ENCODE results near the gene LDHAL6A.

The LDHAL6A gene

DNA sequence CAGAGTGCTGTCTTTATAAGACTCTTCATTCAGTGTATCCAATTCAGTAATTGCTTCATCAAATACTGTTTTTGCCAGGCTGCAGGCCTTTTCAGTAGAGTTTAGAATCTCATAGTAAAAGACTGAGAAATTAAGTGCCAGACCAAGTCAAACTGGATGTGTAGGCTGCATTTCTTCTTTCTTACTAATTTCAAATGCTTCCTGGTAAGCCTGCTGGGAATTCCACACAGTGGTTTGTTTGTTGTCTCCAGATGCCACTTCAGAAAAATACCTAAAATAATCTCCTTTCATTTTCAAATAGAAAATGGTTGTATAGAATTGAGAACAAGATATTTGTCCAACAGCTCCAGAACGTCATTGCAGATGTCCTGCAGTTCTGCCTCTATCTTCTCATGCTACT is 34.7 kb downstream of the LDHAL6A start:
- DNase-seq, result no peak
- intact Hi-C loops (cut with DNase I), result no loop called here

DNA sequence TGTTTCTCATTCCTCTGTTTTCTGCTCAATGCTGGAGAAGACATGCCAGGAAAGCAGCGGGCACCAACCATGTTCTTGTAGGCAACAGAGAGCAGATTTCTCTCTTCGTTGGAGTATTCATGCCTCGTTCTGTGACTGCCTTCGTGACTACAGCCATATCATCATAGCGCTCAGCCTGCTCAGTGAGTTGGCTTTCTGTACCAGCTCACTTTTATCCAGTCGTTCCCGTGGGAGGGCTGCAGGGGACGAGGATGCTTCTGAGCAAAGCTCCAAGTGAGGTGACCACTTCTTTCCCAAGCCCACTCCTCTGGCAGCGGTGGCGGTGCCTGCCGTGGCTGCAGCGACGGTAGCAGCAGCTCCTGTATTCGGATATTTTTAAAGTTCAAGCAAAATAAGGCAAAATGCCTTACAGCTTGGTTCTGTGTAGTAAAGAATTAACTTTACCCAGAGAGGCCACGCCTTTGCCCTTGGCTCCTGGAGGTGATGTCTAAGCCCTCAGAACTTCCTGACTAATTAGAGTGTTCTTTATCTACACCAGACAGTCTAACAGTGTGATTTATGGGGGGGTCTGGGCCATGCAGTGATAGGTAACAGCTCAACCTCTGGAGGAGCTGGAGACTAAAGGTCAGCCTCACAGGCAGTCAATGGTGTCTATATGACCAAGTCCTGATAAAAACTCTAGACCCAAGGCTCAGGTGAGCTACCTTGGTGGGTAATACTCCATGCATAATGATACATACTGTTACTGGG is 35.3 kb downstream of the LDHAL6A start:
- peak in 5 of 10 donors; percentile 13 to 85 (median 39) for DNase-seq
- intact Hi-C loops (cut with DNase I), result no loop called here

DNA sequence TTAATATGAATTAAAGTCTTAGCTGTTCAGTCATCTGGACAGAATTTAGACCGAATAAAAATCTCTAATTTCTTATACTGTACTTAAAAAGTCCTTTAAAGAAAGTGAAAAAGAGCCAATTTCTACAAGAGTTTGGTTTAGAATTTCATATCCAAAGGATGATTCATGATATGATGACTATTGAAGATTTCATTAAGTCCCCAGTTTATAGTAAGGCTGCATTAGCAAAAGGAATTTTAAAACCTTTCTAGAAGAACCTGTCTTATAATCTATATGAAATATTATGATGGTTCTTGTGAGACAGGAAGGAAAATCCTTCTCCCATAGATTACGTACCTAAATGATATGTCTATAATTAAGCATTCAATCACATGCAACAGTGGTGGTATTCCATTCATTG is 36.3 kb downstream of the LDHAL6A start:
- intact Hi-C loops (cut with DNase I), result no loop called here
- DNase-seq, result no peak

DNA sequence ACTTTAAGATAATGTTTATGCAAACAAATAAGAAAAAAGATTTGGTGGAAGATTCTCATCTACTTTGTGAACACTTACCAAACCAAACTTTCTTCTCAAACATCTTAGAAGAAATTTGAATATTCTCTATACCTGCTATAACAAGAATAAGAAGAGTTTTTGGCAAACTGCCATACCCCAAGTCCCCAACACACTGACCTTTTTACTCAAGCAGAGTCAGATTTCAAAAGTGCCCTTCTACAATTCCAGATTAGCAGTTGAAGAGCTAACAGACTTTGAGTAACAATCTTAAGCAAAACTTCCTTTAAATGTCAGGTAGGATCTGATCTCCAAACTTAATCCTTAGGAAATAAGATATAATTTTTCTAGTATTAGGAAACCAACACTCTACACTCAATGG is 37.2 kb downstream of the LDHAL6A start:
- intact Hi-C loops (cut with DNase I), result no loop called here
- no peak for DNase-seq

DNA sequence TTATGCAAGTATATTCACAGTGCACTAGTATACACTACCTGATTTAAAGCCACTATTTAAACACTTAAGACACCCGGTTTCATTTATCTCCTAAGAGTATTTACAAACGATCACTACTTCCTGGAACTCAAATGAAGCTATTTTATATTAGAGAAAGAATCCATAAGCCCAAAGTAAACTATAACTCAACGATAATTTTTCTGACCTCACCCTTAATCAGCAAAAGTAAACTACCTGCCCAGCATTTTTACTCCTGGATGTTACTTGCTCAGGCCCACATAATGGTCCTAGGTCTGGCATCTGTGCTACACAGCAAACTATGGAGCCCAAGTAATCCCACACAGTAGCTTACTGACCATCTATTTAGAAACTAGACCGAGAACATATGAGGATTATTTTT is 37.7 kb downstream of the LDHAL6A start:
- DNase-seq, result no peak
- intact Hi-C loops (cut with DNase I), result no loop called here

DNA sequence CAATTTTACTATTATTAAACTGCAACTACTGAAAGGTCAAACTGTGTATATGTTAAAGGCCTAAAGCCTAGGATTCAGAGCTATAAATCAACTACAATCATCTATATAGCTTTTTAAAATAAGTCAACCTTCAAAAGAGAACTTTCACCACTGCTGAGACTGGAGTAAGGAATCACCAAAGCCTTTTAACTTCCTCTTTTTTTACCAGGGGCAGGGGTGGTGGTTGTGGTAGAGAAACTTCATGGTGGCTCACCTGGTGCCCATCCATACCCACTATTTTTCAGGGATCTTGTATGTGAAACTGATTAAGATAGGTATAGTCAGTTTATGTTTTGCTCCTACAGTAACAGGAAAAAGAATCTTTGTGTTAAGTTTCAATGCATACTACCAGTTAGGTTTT is 39.6 kb downstream of the LDHAL6A start:
- intact Hi-C loops (cut with DNase I), result no loop called here
- DNase-seq, result no peak

DNA sequence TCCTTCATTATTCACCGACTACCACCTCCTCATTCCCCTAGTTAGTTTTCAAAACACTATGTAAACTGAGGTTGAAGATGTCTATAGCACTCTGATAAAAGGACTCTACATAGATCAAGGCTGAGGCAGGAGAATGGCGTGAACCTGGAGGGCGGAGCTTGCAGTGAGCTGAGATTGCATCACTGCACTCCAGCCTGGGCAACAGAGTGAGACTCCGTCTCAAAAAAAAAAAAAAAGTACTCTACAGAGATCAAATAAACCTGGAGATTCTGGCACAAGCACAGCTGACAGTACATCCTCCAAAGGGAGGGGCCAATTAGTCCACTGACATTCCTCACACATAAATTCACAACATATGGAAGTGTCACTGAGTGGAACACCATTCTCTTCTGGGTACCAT is 40.0 kb downstream of the LDHAL6A start:
- DNase-seq, result no peak
- intact Hi-C loops (cut with DNase I), result no loop called here

DNA sequence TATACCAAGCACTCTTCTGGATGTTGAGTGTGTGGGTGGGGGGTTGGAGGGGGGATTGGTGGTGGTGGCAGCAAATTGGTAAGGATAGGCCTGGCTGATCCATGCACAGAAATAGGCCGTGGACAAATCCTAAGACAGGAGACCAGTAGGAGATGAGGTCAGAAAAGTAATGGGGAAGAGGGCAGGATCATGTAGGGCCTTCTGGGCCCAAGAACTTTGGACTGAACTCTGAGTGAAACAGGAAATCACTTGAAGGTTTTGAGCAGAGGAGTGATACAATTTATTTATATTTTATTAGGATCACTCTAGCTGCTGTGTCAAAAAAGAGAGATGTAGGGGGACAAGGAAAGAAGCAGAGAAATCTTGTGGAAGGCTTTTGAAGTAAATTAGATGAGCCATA is 42.4 kb downstream of the LDHAL6A start:
- DNase-seq, result no peak
- intact Hi-C loops (cut with DNase I), result no loop called here

DNA sequence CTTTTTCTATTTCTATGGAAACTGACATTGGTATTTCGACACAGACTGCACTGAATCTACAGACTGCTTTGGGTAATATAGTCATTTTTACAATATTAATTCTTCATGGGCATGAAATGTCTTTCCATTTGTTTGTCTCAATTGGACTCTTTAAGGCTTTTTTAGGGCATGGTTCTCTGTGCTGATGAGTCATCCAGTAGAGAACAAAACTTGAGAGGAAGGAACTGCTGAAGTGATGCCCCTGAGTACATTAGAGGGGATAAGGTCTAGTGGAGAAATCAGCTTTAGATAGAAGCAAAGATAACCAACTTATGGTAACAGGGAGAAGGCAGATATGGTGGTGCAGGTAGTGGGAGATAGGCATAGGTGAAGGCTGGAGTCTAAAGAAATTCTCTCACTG is 46.0 kb downstream of the LDHAL6A start:
- no peak for DNase-seq

DNA sequence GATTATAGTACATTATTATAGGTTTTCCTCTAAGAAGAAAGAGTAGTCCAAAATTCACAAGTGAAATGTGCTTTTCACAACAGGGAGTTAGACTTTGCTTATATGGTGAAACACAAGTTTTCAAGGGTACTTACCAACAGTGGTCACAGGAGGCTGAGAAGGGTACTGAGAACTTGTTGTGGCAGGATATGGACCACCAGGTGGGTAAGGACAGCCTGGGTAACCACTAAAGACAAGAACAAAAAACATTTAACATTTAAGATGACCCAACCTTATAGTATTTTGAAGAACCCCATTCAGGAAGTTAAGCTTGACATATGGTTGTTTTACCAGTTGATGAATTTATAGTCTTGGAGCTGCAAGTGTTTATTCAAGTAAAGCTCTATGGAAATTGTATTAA is 46.7 kb downstream of the LDHAL6A start:
- no peak for DNase-seq
- intact Hi-C loops (cut with DNase I), result no loop called here

More for the DNA sequence above, 46.0 kb downstream of the LDHAL6A start:
- intact Hi-C loops (cut with DNase I), result no loop called here

DNA sequence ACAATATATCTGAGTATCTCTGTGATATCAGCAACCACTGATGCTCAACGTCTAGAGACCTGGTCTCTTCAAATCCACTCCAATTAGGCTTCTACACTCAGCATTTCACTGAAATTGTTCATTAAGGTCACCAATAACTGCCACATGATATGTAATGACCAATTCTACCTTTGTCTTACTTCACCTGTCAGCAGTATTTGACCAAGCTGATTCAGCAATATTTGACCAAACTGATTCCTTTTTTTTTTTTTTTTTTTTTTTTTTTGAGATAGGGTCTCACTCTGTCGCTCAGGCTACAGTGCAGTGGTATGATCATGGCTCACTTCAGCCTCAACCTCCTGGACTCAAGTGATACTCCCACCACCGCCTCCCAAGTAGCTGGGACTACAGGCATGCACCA is 65.5 kb downstream of the LDHAL6A start:
- no peak for DNase-seq
- intact Hi-C loops (cut with DNase I), result loop anchor here (10.0 kb wide), 1 partner anchor 126 kb away; the partner anchor contains the start of gene LDHA

DNA sequence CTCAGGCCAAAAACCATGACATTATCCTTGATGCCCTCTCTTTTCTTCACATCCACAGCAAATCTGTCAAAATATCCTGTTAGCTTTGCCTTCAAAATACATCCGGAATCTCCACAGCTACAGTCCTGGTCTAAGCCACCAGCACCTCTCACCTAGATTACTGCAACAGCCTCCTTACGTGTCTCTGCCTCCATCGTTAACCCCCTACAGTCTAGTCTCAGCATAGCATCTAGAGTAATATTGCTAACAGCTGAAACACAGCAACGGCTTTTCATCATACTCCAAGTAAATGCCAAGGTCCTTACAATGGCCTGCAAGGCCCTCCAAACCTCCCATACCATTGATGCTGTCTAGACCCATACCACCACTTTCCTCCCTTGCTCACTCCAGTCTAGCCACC is 66.7 kb downstream of the LDHAL6A start:
- intact Hi-C loops (cut with DNase I), result loop anchor here (10.0 kb wide), 1 partner anchor 128 kb away; the partner anchor contains the start of gene LDHA

DNA sequence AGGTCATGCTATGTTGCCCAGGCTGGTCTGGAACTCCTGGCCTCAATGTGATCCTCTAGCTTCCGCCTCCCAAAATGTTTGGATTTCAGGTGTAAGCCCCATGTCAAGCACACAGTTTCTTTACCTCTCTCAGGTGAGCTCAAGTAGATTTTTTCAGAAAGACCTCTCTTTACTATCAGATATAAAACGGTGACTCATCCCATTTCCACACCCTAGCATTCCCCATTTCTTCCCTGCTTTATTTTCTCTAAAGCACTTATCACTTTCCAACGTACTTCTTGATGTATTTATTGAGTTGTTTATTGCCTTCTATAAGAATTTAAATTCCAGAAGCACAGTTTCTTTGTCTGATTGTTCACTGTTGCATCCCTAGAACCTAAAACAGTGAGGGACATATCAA is 67.4 kb downstream of the LDHAL6A start:
- no peak for DNase-seq
- intact Hi-C loops (cut with DNase I), result loop anchor here (10.0 kb wide), 1 partner anchor 128 kb away; the partner anchor contains the start of gene LDHA

More for the DNA sequence above, 66.7 kb downstream of the LDHAL6A start:
- DNase-seq, result no peak

DNA sequence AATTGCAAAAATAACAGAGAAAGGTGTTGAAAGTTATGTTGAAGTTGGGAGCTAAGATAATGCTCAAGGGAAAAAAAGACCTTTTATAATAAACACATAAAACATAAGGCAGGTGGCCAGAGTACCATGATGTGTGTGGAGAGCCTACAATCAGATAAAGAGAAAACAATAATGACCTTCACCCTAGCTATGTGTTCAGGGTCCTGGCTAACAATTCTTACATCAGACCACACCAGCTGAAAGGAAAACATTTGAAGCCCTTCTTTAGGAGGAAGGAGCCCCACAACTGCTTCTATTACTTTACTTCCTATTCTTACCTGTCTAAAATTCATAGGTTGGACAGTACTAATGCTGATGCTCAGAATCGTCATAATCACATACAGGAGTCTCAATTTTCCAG is 68.6 kb downstream of the LDHAL6A start:
- DNase-seq, result no peak
- intact Hi-C loops (cut with DNase I), result loop anchor here (10.0 kb wide), 1 partner anchor 129 kb away; the partner anchor contains the start of gene LDHA

DNA sequence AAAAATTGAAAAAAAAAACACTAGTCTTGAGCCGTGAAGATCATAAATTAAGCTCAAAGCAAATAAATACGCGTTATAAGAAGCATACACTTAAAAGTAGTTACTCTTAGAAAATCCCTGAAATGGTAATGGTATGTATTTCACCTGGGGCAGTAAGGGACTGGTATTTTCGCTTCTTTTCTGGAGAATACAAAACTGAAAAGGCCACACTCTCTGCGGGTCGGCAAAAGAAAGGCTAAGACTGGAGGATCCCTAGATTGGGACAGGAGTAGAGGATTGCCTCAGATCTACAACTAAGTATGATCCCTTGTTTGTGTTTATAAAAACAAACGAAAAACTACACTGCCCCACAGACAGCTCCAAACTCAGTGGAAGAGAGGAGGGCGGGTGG is 70.5 kb downstream of the LDHAL6A start:
- intact Hi-C loops (cut with DNase I), result loop anchor here (1.0 to 10.0 kb wide), 3 partner anchors 106 to 204 kb away; partner anchors contain the start of genes GTF2H1, HPS5, LDHA and SPTY2D1
- no peak for DNase-seq

DNA sequence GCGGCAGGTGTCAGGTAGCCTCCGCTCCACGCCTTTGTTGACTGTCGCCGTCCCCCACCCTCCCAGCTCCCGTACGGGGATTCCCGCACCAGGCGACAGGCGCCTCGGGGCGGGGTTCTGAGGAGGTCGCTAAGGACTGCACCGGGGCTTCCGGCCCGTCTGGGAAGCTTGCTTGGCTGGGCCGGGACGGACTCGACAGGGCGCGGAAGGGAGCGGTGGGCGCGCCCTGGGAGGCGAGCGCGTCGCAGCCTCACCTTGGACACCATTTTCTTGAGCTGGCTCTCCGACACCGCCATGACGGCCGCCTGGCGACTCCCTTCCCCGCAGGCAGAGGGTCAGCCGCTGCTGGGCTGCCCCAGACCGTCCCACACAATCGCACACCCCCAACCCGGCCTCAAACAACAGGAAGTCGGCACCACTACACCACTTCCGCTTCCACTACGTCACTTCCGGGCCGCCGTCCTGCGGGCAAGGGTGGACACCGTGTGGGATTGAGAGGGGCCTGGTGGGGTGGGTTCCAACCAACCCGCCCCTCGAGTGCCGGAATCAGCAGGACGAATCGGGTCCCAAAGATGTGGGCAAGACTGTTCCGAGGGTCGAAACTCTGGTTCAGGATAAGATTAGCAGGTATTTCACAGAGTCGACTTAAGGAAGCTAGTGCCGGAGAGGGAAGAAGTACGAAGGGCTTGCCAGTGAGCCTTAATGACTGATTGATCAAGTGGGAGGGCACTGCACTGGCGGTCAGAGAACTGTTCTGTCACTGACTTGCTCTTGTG is 71.1 kb downstream of the LDHAL6A start, which contains the start of gene TSG101:
TSS of gene TSG101 (minus strand) at position 422 of the 776 bp plus-strand sequence. CDS start at position 296, 126 bp downstream.
- intact Hi-C loops (cut with DNase I), result loop anchor here (1.0 to 10.0 kb wide), 3 partner anchors 106 to 204 kb away; partner anchors contain the start of genes GTF2H1, HPS5, LDHA and SPTY2D1

DNA sequence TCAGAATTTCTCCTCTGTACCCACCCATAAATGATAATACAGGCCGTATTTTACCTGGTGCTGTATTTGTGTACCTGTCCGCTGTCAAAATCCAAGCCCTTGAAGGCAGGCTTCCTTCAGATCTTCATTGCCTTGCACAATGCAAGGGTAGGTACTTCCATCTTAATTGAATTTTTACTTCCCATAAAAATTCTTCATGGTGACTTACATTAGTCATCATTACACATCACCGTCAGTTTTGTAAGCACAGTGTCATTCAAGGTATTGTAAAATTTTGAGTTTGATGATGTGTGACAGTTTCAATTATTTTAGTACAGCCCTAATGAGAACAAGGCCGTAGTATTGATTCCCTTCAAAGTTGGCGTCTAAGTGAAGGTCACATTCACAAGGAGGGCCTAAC is 71.9 kb downstream of the LDHAL6A start:
- intact Hi-C loops (cut with DNase I), result loop anchor here (5.0 to 10.0 kb wide), 2 partner anchors 105 to 133 kb away; partner anchors contain the start of genes LDHA and SPTY2D1
- no peak for DNase-seq

More for the DNA sequence above, 71.1 kb downstream of the LDHAL6A start, which contains the start of gene TSG101:
- DNase-seq, result peak; percentile 93 to 99 (median 96)

Measured in posterior cingulate gyrus (tissue), 11 donors.